HepG2 (cell line): ENCODE measurements around the gene TCF12. TPM values are rescaled to one million over a fixed set of nuclear protein-coding genes. Genes with fewer than 3 reads are reported as not detected.

ENCODE experiments used
- BCL6 ChIP-seq: IDR thresholded peaks from 2 replicates; pipeline ENCODE4 v1.6.1; 2016; ENCODE audit warnings: missing genetic modification reagents, missing compliant biosample characterization
- GABPB1 ChIP-seq: IDR thresholded peaks from 2 replicates; pipeline ENCODE4 v1.6.1; 2016; ENCODE audit warnings: mild to moderate bottlenecking, missing genetic modification reagents, moderate library complexity, missing compliant biosample characterization
- GLI4 ChIP-seq: sonication (generic); formaldehyde crosslinking; IDR thresholded peaks from 2 replicates; pipeline ENCODE4 v1.5.1; 2020; ENCODE audit warnings: missing genetic modification reagents, mild to moderate bottlenecking, moderate library complexity, borderline replicate concordance
- HMG20A ChIP-seq: IDR thresholded peaks from 2 replicates; pipeline ENCODE4 v1.6.1; 2016; ENCODE audit warnings: borderline replicate concordance
- HNRNPUL1 ChIP-seq: fragments of 200-400 bp; formaldehyde crosslinking; IDR thresholded peaks from 2 replicates; pipeline ENCODE4 v1.6.1; 2017; ENCODE audit warnings: low read depth, mild to moderate bottlenecking, low read length, moderate library complexity
- NCOA1 ChIP-seq: sonication (generic); formaldehyde crosslinking; IDR thresholded peaks from 2 replicates; pipeline ENCODE4 v1.9.0; 2021; ENCODE audit warnings: missing genetic modification reagents
- NR2F1 ChIP-seq, 2 experiments: fragments of 450-650 bp in 1 of 2; formaldehyde crosslinking in 1 of 2; IDR thresholded peaks; 2 replicates each; pipeline versions ENCODE4 v1.5.0 to v1.6.1; 2016 to 2020; ENCODE audit warnings: mild to moderate bottlenecking in 1 of 2, missing compliant biosample characterization in 1 of 2, missing genetic modification reagents in 1 of 2, moderate library complexity in 1 of 2
- RELA ChIP-seq: sonication (generic); formaldehyde crosslinking; IDR thresholded peaks from 2 replicates; pipeline ENCODE4 v1.4.0; 2020; ENCODE audit warnings: missing genetic modification reagents
- SKI ChIP-seq: fragments of 450-650 bp; IDR thresholded peaks from one replicate; pipeline ENCODE4 v1.6.1; 2018; ENCODE audit warnings: mild to moderate bottlenecking; ENCODE audit not compliant: partially characterized antibody
- TBX2 ChIP-seq: sonication (generic); formaldehyde crosslinking; IDR thresholded peaks from 2 replicates; pipeline ENCODE4 v1.5.0; 2020; ENCODE audit warnings: missing genetic modification reagents, mild to moderate bottlenecking, borderline replicate concordance
- ZNF17 ChIP-seq: sonication (generic); formaldehyde crosslinking; IDR thresholded peaks from 2 replicates; pipeline ENCODE4 v1.5.0; 2020; ENCODE audit warnings: mild to moderate bottlenecking, missing genetic modification reagents
- ZNF337 ChIP-seq: sonication (generic); formaldehyde crosslinking; IDR thresholded peaks from 2 replicates; pipeline ENCODE4 v1.5.1; 2020; ENCODE audit warnings: missing genetic modification reagents, low read depth, mild to moderate bottlenecking, borderline replicate concordance
- ZNF782 ChIP-seq: sonication (generic); formaldehyde crosslinking; IDR thresholded peaks from 2 replicates; pipeline ENCODE4 v1.4.0; 2020; ENCODE audit warnings: missing genetic modification reagents, mild to moderate bottlenecking, borderline replicate concordance
- polyA plus RNA-seq, 8 experiments: library from polyadenylated mRNA; depleted of rRNA in 3 of 8; stranded (reverse) in 7 of 8; unstranded in 1 of 8; fragments of >200 nt; fragmentation: Illumina TruSeq in 4 of 8; extraction: Trizol in 4 of 8; gene quantifications; 2 replicates each; pipeline versions ENCODE4 v1.2.1 to v1.2.3, GENCODE V29; 2011 to 2016; ENCODE audit warnings: low read depth in 4 of 8, missing spikeins in 1 of 8, mixed read lengths in 1 of 8; ENCODE audit not compliant: insufficient read depth in 1 of 8
- total RNA-seq, 5 experiments: library from RNA; depleted of rRNA; stranded (reverse); fragments of >200 nt; fragmentation: Illumina TruSeq; extraction: Trizol; gene quantifications; 2 replicates each; pipeline ENCODE4 v1.2.3, GENCODE V29; 2016; ENCODE audit warnings: low read depth in 1 of 5
- TF ChIP-seq, protein P1 (sequence below): sonication (generic); formaldehyde crosslinking; IDR thresholded peaks from 2 replicates; pipeline ENCODE4 v1.4.0; 2020; ENCODE audit warnings: missing genetic modification reagents, mild to moderate bottlenecking, borderline replicate concordance
- TF ChIP-seq, protein P2 (sequence below): IDR thresholded peaks from 2 replicates; pipeline ENCODE4 v1.6.1; 2016; ENCODE audit warnings: mild to moderate bottlenecking
- TF ChIP-seq, protein P3 (sequence below): sonication (generic); IDR thresholded peaks from 2 replicates; pipeline ENCODE4 v1.6.1; 2016; ENCODE audit warnings: low read depth, borderline replicate concordance
- TF ChIP-seq, protein P4 (sequence below): sonication (generic); formaldehyde crosslinking; IDR thresholded peaks from 2 replicates; pipeline ENCODE4 v1.8.0; 2022; ENCODE audit warnings: mild to moderate bottlenecking, missing genetic modification reagents; ENCODE audit not compliant: insufficient replicate concordance
- TF ChIP-seq, protein P5 (sequence below): fragments of 450-650 bp; IDR thresholded peaks from 2 replicates; pipeline ENCODE4 v1.6.1; 2017; ENCODE audit warnings: mild to moderate bottlenecking

Gene TCF12
- total and polyA plus RNA-seq, 2 of the 13 experiments (the other 11 are each of a cell fraction or from before 2014, with no cell fraction given) = 48.6 to 51.1 TPM

DNA sequence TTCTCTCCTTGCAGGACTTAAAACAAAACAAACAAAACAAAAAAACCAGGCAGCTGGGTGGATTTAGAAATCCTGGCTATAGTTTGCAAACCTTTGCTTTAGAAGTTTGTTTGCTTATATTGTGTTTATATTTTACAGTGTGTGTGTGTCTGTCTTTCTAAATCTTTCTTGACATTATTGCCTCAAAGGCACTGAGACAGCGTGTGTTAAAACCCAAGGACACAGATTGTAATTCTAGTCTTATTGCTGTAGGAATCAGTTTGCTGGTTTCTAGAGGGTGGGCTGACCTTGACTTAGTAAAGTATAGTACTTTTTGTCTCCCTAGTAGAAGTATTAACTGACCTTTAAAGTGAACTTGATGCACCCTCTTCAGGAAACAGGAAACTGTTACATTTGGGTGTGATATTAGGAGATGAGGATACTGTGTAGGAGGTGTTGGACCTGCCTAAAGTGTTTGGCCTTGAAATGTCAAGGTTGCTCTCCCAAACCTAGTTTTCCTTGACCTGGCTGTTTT, 71.0 kb downstream of the TCF12 start (continued):
- TF ChIP-seq, protein P1, sequence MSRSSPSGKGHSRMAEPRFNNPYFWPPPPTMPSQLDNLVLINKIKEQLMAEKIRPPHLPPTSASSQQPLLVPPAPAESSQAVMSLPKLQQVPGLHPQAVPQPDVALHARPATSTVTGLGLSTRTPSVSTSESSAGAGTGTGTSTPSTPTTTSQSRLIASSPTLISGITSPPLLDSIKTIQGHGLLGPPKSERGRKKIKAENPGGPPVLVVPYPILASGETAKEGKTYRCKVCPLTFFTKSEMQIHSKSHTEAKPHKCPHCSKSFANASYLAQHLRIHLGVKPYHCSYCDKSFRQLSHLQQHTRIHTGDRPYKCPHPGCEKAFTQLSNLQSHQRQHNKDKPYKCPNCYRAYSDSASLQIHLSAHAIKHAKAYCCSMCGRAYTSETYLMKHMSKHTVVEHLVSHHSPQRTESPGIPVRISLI = peak; percentile 27; the same call in 1 of the 2 replicates
- TF ChIP-seq TBX2 = peak; percentile 37; the same call in 1 of the 2 replicates
- TF ChIP-seq GABPB1 (CRISPR knock-in tag) = 0 out of 2 replicates have a peak, but pooled peaks have one; percentile 18
- no peak for TF ChIP-seq RELA
- no peak for TF ChIP-seq ZNF17
- TF ChIP-seq, protein P2, sequence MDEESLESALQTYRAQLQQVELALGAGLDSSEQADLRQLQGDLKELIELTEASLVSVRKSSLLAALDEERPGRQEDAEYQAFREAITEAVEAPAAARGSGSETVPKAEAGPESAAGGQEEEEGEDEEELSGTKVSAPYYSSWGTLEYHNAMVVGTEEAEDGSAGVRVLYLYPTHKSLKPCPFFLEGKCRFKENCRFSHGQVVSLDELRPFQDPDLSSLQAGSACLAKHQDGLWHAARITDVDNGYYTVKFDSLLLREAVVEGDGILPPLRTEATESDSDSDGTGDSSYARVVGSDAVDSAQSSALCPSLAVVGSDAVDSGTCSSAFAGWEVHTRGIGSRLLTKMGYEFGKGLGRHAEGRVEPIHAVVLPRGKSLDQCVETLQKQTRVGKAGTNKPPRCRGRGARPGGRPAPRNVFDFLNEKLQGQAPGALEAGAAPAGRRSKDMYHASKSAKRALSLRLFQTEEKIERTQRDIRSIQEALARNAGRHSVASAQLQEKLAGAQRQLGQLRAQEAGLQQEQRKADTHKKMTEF = 0 out of 2 replicates have a peak, but pooled peaks have one; percentile 29
- TF ChIP-seq ZNF337 = no peak
- TF ChIP-seq GLI4 (CRISPR knock-in tag) = no peak
- TF ChIP-seq, protein P3, sequence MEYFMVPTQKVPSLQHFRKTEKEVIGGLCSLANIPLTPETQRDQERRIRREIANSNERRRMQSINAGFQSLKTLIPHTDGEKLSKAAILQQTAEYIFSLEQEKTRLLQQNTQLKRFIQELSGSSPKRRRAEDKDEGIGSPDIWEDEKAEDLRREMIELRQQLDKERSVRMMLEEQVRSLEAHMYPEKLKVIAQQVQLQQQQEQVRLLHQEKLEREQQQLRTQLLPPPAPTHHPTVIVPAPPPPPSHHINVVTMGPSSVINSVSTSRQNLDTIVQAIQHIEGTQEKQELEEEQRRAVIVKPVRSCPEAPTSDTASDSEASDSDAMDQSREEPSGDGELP = peak; percentile 35; the same call in 1 of the 2 replicates
- no peak for TF ChIP-seq ZNF782
- peak; percentile 90 for TF ChIP-seq BCL6 (CRISPR knock-in tag)
- no peak for TF ChIP-seq NCOA1 (CRISPR knock-in tag)
- TF ChIP-seq, protein P4, sequence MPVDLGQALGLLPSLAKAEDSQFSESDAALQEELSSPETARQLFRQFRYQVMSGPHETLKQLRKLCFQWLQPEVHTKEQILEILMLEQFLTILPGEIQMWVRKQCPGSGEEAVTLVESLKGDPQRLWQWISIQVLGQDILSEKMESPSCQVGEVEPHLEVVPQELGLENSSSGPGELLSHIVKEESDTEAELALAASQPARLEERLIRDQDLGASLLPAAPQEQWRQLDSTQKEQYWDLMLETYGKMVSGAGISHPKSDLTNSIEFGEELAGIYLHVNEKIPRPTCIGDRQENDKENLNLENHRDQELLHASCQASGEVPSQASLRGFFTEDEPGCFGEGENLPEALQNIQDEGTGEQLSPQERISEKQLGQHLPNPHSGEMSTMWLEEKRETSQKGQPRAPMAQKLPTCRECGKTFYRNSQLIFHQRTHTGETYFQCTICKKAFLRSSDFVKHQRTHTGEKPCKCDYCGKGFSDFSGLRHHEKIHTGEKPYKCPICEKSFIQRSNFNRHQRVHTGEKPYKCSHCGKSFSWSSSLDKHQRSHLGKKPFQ = peak; percentile 42
- TF ChIP-seq, protein P5, sequence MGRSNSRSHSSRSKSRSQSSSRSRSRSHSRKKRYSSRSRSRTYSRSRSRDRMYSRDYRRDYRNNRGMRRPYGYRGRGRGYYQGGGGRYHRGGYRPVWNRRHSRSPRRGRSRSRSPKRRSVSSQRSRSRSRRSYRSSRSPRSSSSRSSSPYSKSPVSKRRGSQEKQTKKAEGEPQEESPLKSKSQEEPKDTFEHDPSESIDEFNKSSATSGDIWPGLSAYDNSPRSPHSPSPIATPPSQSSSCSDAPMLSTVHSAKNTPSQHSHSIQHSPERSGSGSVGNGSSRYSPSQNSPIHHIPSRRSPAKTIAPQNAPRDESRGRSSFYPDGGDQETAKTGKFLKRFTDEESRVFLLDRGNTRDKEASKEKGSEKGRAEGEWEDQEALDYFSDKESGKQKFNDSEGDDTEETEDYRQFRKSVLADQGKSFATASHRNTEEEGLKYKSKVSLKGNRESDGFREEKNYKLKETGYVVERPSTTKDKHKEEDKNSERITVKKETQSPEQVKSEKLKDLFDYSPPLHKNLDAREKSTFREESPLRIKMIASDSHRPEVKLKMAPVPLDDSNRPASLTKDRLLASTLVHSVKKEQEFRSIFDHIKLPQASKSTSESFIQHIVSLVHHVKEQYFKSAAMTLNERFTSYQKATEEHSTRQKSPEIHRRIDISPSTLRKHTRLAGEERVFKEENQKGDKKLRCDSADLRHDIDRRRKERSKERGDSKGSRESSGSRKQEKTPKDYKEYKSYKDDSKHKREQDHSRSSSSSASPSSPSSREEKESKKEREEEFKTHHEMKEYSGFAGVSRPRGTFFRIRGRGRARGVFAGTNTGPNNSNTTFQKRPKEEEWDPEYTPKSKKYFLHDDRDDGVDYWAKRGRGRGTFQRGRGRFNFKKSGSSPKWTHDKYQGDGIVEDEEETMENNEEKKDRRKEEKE = no peak
- 0 out of 4 replicates have a peak, but pooled peaks of 1 of the 2 experiments have one; percentile 12 for TF ChIP-seq NR2F1 (CRISPR knock-in tag; IDR thresholded peaks at IDR 0.05)
- TF ChIP-seq SKI = peak; percentile 65
- TF ChIP-seq HMG20A = peak; percentile 64; the same call in 1 of the 2 replicates
- no peak for TF ChIP-seq HNRNPUL1
